HepG2 (cell line): Measurements from ENCODE around the gene DCHS2. TPM values are rescaled to one million over a fixed set of nuclear protein-coding genes. Genes with fewer than 3 reads are reported as not detected.

Experiments
- ATAC-seq: fragments of 200-7000 bp; cut with Tn5 transposase; 3 replicates; pipeline ENCODE4 v1.9.1; 2020; ENCODE audit warnings: mild to moderate bottlenecking, moderate library complexity
- BruUV-seq: library from RNA; stranded (reverse); fragments of 400-500 nt; replicated peaks from 2 replicates; lab custom pipeline; 2021; lab: Mats Ljungman, UMichigan
- CTCF ChIA-PET: fragments of 300-600 bp; formaldehyde crosslinking; extraction: SDS; loops from one replicate; lab custom pipeline; 2021; ENCODE audit warnings: low total read pairs, inconsistent platforms, low intra/inter-chr PET ratio; lab: Yijun Ruan, JAX
- POLR2A ChIA-PET: fragments of 350-600 bp; sonication (Branson Sonifier 250); formaldehyde crosslinking; loops from one replicate; lab custom pipeline; 2020; ENCODE audit warnings: antibody characterized with exemption, inconsistent platforms; lab: Yijun Ruan, JAX
- DNase-seq: peaks from one replicate; pipeline ENCODE4 v3.0.0-alpha.2; 2015; ENCODE audit warnings: low spot score
- FAIRE-seq: peaks from 3 replicates; lab custom pipeline; 2011; peaks lifted over from hg19 to GRCh38; lab: Jason Lieb, UNC
- H2AFZ ChIP-seq: one replicate; pipeline ENCODE4 v1.6.1; 2011; ENCODE audit warnings: low read length, inconsistent platforms
- H3K27ac ChIP-seq: fragments of 300-600 bp; 3 replicates; pipeline ENCODE4 v1.8.0; 2011; ENCODE audit warnings: mixed run types, mild to moderate bottlenecking, mixed read lengths, low read length, inconsistent platforms; ENCODE audit not compliant: insufficient read depth; ENCODE audit errors: extremely low read length
- H3K27me3 ChIP-seq, 2 experiments: fragments of 200-600 bp in 1 of 2; 2 replicates in 1 of 2; 3 replicates in 1 of 2; pipeline versions ENCODE4 v1.6.0 to v1.8.0; 2011; ENCODE audit warnings: low read length in 2 of 2, mild to moderate bottlenecking in 2 of 2, moderate library complexity in 2 of 2, inconsistent platforms in 1 of 2; ENCODE audit not compliant: insufficient read depth in 2 of 2, control insufficient read depth in 1 of 2
- H3K36me3 ChIP-seq, 2 experiments: fragments of 200-600 bp in 1 of 2; replicated peaks in 1 of 2; 2 replicates in 1 of 2; 3 replicates in 1 of 2; pipeline versions ENCODE4 v1.5.1 to v1.8.0; 2011; ENCODE audit warnings: low read length in 2 of 2, inconsistent platforms in 1 of 2; ENCODE audit not compliant: insufficient read depth in 2 of 2, control insufficient read depth in 1 of 2
- H3K4me1 ChIP-seq: 2 replicates; pipeline ENCODE4 v1.5.1; 2012; ENCODE audit warnings: low read length, inconsistent platforms; ENCODE audit not compliant: insufficient read depth
- H3K4me2 ChIP-seq: 2 replicates; pipeline ENCODE4 v1.6.0; 2011; ENCODE audit warnings: low read depth, low read length, inconsistent platforms
- H3K4me3 ChIP-seq, 3 experiments: fragments of 200-600 bp in 1 of 3; sonication (generic), shearing (Covaris generic) in 1 of 3; replicated peaks in 1 of 3; 2 replicates each; pipeline ENCODE4 v1.5.1; 2011 to 2016; ENCODE audit warnings: low read length in 3 of 3, inconsistent platforms in 2 of 3, low read depth in 2 of 3, mild to moderate bottlenecking in 2 of 3, control low read depth in 1 of 3, mixed read lengths in 1 of 3; ENCODE audit not compliant: insufficient read depth in 1 of 3
- H3K79me2 ChIP-seq: one replicate; pipeline ENCODE4 v1.6.1; 2011; ENCODE audit warnings: low read length, inconsistent platforms; ENCODE audit not compliant: insufficient read depth
- H3K9ac ChIP-seq: 2 replicates; pipeline ENCODE4 v1.6.0; 2011; ENCODE audit warnings: mild to moderate bottlenecking, low read depth, low read length, inconsistent platforms; ENCODE audit not compliant: insufficient read depth
- H3K9me3 ChIP-seq: 2 replicates; pipeline ENCODE4 v1.5.1; 2012; ENCODE audit warnings: mild to moderate bottlenecking, low read length
- H4K20me1 ChIP-seq: 2 replicates; pipeline ENCODE4 v1.6.0; 2011; ENCODE audit warnings: inconsistent platforms, mild to moderate bottlenecking, low read length, moderate library complexity; ENCODE audit not compliant: insufficient read depth
- EEA1 ChIP-seq: sonication (generic); formaldehyde crosslinking; IDR thresholded peaks from 2 replicates; pipeline ENCODE4 v1.5.1; 2020; ENCODE audit warnings: mild to moderate bottlenecking, missing genetic modification reagents, borderline replicate concordance
- GATA4 ChIP-seq: sonication (generic); IDR thresholded peaks from 2 replicates; pipeline ENCODE4 v1.6.1; 2016; ENCODE audit warnings: antibody characterized with exemption, low read depth, borderline replicate concordance
- GTF2F1 ChIP-seq: fragments of 150-350 bp; IDR thresholded peaks from 2 replicates; pipeline ENCODE4 v1.6.1; 2014; ENCODE audit warnings: low read length
- HOXD1 ChIP-seq: sonication (generic); formaldehyde crosslinking; IDR thresholded peaks from 2 replicates; pipeline ENCODE4 v1.5.0; 2020; ENCODE audit warnings: missing genetic modification reagents
- KAT8 ChIP-seq: IDR thresholded peaks from 2 replicates; pipeline ENCODE4 v1.6.1; 2016; ENCODE audit warnings: missing genetic modification reagents, missing compliant biosample characterization
- KDM5B ChIP-seq: sonication (generic); formaldehyde crosslinking; IDR thresholded peaks from 2 replicates; pipeline ENCODE4 v1.4.0; 2020; ENCODE audit warnings: missing genetic modification reagents, mild to moderate bottlenecking, borderline replicate concordance
- KDM6A ChIP-seq: IDR thresholded peaks from 2 replicates; pipeline ENCODE4 v1.6.1; 2016; ENCODE audit warnings: low read depth
- MBD4 ChIP-seq: IDR thresholded peaks from 2 replicates; pipeline ENCODE4 v1.6.1; 2012; ENCODE audit warnings: low read length, inconsistent platforms, borderline replicate concordance
- NFYB ChIP-seq: sonication (generic); formaldehyde crosslinking; IDR thresholded peaks from 2 replicates; pipeline ENCODE4 v1.4.0; 2020; ENCODE audit warnings: missing genetic modification reagents
- RCOR2 ChIP-seq: IDR thresholded peaks from 2 replicates; pipeline ENCODE4 v1.6.1; 2016; ENCODE audit warnings: missing biosample characterization, missing genetic modification reagents
- SP4 ChIP-seq: sonication (generic); formaldehyde crosslinking; IDR thresholded peaks from 2 replicates; pipeline ENCODE4 v1.8.1; 2023; ENCODE audit warnings: mild to moderate bottlenecking, missing genetic modification reagents
- ZMYM2 ChIP-seq: sonication (generic); formaldehyde crosslinking; IDR thresholded peaks from 2 replicates; pipeline ENCODE4 v1.8.0; 2022; ENCODE audit warnings: mild to moderate bottlenecking, missing genetic modification reagents
- ZNF101 ChIP-seq: sonication (generic); formaldehyde crosslinking; IDR thresholded peaks from 2 replicates; pipeline ENCODE4 v1.4.0; 2020; ENCODE audit warnings: mild to moderate bottlenecking, low read depth, missing genetic modification reagents, borderline replicate concordance
- ZNF326 ChIP-seq: sonication (generic); formaldehyde crosslinking; IDR thresholded peaks from 2 replicates; pipeline ENCODE4 v1.4.0; 2020; ENCODE audit warnings: missing genetic modification reagents, borderline replicate concordance
- ZSCAN21 ChIP-seq: sonication (generic); formaldehyde crosslinking; IDR thresholded peaks from 2 replicates; pipeline ENCODE4 v1.8.0; 2022; ENCODE audit warnings: mild to moderate bottlenecking, missing genetic modification reagents, moderate library complexity, borderline replicate concordance
- WGBS: methylation state at CpG from one replicate; pipeline ENCODE4 v1.1.6; 2017; ENCODE audit warnings: low lambda C conversion rate; 5-methylcytosine and 5-hydroxymethylcytosine counted together
- in situ Hi-C: cut with HindIII; loops from 2 replicates; pipeline ENCODE4 v1.10.0; 2017; ENCODE audit warnings: low pct_unique_long_range_greater_than_20kb; ENCODE audit not compliant: extremely low pct_ligation_motif_present
- intact Hi-C: fragments of 100-400 bp; cut with micrococcal nuclease; formaldehyde crosslinking; loops from one replicate; pipeline ENCODE4 v1.10.0; 2022; ENCODE audit not compliant: unreplicated experiment
- polyA plus RNA-seq, 8 experiments: library from polyadenylated mRNA; depleted of rRNA in 3 of 8; stranded (reverse) in 7 of 8; unstranded in 1 of 8; fragments of >200 nt; fragmentation: Illumina TruSeq in 4 of 8; extraction: Trizol in 4 of 8; gene quantifications; 2 replicates each; pipeline versions ENCODE4 v1.2.1 to v1.2.3, GENCODE V29; 2011 to 2016; ENCODE audit warnings: low read depth in 4 of 8, missing spikeins in 1 of 8, mixed read lengths in 1 of 8; ENCODE audit not compliant: insufficient read depth in 1 of 8
- total RNA-seq, 5 experiments: library from RNA; depleted of rRNA; stranded (reverse); fragments of >200 nt; fragmentation: Illumina TruSeq; extraction: Trizol; gene quantifications; 2 replicates each; pipeline ENCODE4 v1.2.3, GENCODE V29; 2016; ENCODE audit warnings: low read depth in 1 of 5
- TF ChIP-seq, protein P1 (sequence below): sonication (generic); formaldehyde crosslinking; IDR thresholded peaks from 2 replicates; pipeline ENCODE4 v1.4.0; 2020; ENCODE audit warnings: mild to moderate bottlenecking, missing genetic modification reagents

DCHS2 gene
- total and polyA plus RNA-seq, 2 of the 13 experiments (the other 11 are each of a cell fraction or from before 2014, with no cell fraction given), result 0.03 TPM; not detected in 1

DNA sequence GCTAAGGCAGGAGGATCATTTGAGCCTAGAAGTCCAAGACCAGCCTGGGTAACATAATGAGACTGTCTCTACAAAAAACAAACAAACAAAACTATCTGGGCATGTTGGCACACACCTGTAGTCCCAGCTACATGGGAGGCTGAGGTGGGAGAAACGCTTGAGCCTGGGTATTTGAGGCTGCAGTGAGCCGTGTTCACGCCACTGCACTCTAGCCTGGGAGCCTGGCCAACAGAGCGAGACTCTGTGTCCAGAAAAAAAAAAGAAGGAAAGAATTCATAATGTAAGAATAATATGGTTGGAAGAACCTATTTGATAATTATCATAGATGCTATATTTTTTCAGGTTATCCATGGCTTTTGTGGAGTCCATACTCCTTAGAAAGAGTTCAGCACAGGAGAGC is 26.0 kb upstream of the DCHS2 start:
- no peak for DNase-seq
- BruUV-seq, result no TSS peak
- Histone ChIP-seq H3K27ac (no peak overlapping the region), H4K20me1 (no peaks in the 10 kb centered on the region), H2AFZ (no peak overlapping the region), H3K79me2 (no peaks in the 10 kb centered on the region), H3K4me2 (no peak overlapping the region), H3K27me3 (peaks cover 0 to 11% of the 10 kb centered on the region in 2 experiments; a peak in 2 of 5 replicates), H3K36me3 (no peaks in the 10 kb centered on the region), H3K4me3 (no peak overlapping the region), H3K9ac (no peak overlapping the region), H3K4me1 (no peaks in the 10 kb centered on the region), H3K9me3 (no peaks in the 10 kb centered on the region)
- no peak for FAIRE-seq
- POLR2A ChIA-PET, result no interaction called here
- no peak for ATAC-seq
- in situ Hi-C loops (no loop called here), intact Hi-C loops (no loop called here)
- no peak for TF ChIP-seq NFYB (CRISPR knock-in tag)
- TF ChIP-seq KDM5B (CRISPR knock-in tag), result no peak
- TF ChIP-seq ZMYM2 (CRISPR knock-in tag), result no peak
- TF ChIP-seq EEA1 (CRISPR knock-in tag), result no peak
- TF ChIP-seq RCOR2 (CRISPR knock-in tag), result no peak
- no peak for TF ChIP-seq MBD4
- no peak for TF ChIP-seq KAT8 (CRISPR knock-in tag)
- TF ChIP-seq ZNF326 (CRISPR knock-in tag), result no peak
- TF ChIP-seq, protein P1, sequence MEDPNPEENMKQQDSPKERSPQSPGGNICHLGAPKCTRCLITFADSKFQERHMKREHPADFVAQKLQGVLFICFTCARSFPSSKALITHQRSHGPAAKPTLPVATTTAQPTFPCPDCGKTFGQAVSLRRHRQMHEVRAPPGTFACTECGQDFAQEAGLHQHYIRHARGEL (CRISPR knock-in tag), result no peak
- no peak for TF ChIP-seq KDM6A (CRISPR knock-in tag)
- no peak for TF ChIP-seq GTF2F1
- TF ChIP-seq ZNF101 (CRISPR knock-in tag), result no peak
- no peak for TF ChIP-seq HOXD1
- no peak for TF ChIP-seq GATA4
- no peak for TF ChIP-seq ZSCAN21 (CRISPR knock-in tag)
- TF ChIP-seq SP4 (CRISPR knock-in tag), result no peak
- CTCF ChIA-PET, result no interaction called here
- 4% methylated on average over 4 of the region's 4 CpGs for WGBS
